Esophagus squamous epithelium (tissue), 5 donors: ENCODE measurements around the gene ZNF117. TPM values are rescaled to one million over a fixed set of nuclear protein-coding genes. Genes with fewer than 3 reads are reported as not detected.
A peak's percentile ranks its signal among the peaks of the same experiment; 100 is the strongest.
"Not testable (repeated sequence)": the region's sequence is repeated elsewhere in the genome, so short reads cannot be mapped to it uniquely, and the experiment has no call there.

Experiments
- DNase-seq: peaks from one replicate; lab custom pipeline; 2025; lab: John Stamatoyannopoulos, UW
- H3K27ac ChIP-seq, 4 donors: fragments of 200-600 bp; sonication (generic); one replicate each; pipeline ENCODE4 v1.5.1; 2016 to 2019; ENCODE audit warnings: mild to moderate bottlenecking in 1 of 4
- H3K27me3 ChIP-seq, 4 donors: fragments of 200-600 bp; sonication (generic); 1 replicate in 3 of 4; 2 replicates in 1 of 4; pipeline versions ENCODE4 v1.5.1 to v1.6.0; 2017 to 2021; ENCODE audit warnings: antibody characterized with exemption in 1 of 4
- H3K36me3 ChIP-seq, 3 donors: fragments of 200-600 bp; sonication (generic); one replicate each; pipeline ENCODE4 v1.5.1; 2016 to 2019
- H3K4me1 ChIP-seq, 3 donors: fragments of 200-600 bp; sonication (generic); one replicate each; pipeline ENCODE4 v1.5.1; 2017 to 2019
- H3K4me3 ChIP-seq, 4 donors: fragments of 200-600 bp; sonication (generic); 1 replicate in 3 of 4; 2 replicates in 1 of 4; pipeline ENCODE4 v1.5.1; 2016 to 2019; ENCODE audit warnings: mild to moderate bottlenecking in 2 of 4, moderate library complexity in 1 of 4
- H3K9me3 ChIP-seq, 3 donors: fragments of 200-600 bp; sonication (generic); one replicate each; pipeline ENCODE4 v1.5.1; 2016 to 2019
- POLR2A ChIP-seq, 4 donors: fragments of 450-650 bp; IDR thresholded peaks; one replicate each; pipeline ENCODE4 v1.6.1; 2017; ENCODE audit warnings: antibody characterized with exemption in 4 of 4, mild to moderate bottlenecking in 4 of 4, moderate library complexity in 3 of 4
- WGBS, 2 donors: methylation state at CpG; one replicate each; pipeline ENCODE4 v1.1.5; 2018; 5-methylcytosine and 5-hydroxymethylcytosine counted together
- intact Hi-C: fragments of 100-400 bp; cut with DNase I; formaldehyde crosslinking; loops from one replicate; pipeline ENCODE4 v1.15.0; 2022
- total RNA-seq, 4 donors: library from RNA; depleted of rRNA; stranded (reverse); fragments of >200 nt; gene quantifications; one replicate each; pipeline ENCODE4 v1.1.0, GENCODE V29; 2016
- TF ChIP-seq, protein P1 (sequence below), 6 experiments: fragments of 450-650 bp in 4 of 6; fragments of 200-600 bp in 2 of 6; sonication (generic) in 2 of 6; IDR thresholded peaks; one replicate each; pipeline ENCODE4 v1.5.1; 2016 to 2019; ENCODE audit warnings: antibody characterized with exemption in 6 of 6, mild to moderate bottlenecking in 4 of 6, moderate library complexity in 4 of 6
- donor health status: DM: yes; HTN: yes; CAD: no.

Gene ZNF117
- 10 to 100 TPM in 2 of 4 donors, 1 to 10 TPM in 2; 3.7 to 17.3 (median 10.9) TPM for total RNA-seq

DNA sequence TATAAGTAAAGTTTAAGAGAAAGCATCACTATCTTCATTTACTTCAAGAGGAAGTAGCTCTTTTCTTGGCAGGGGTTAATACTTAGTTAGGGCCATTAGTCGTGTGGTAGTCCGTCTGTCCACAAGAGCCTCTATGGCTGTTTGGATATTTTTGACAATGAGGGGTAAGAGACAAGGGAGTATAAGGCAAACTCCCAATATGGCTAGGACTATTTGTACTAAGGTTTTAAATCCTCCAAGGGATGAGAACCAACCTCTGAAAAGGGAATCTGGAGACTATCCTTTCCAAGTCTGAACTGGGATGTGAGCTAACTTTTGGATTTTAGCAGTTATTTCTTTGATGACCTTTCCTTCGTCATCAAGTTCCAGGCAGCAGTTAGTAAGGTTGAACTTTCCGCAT, at the start of gene ZNF117:
Gene ZNF117, minus strand, starts transcription at position 101 of the 400 bp plus-strand sequence.
- Histone ChIP-seq H3K27ac (peak within 1 kb of the TSS in 3 of 4 donors; percentile 36 to 71 (median 40)), H3K4me3 (no peak within 1 kb of the TSS), H3K9me3 (peaks cover 0 to 81% (median 54%) of the 10 kb centered on the region in 3 donors), H3K36me3 (peaks cover 0 to 30% (median 0%) of the 10 kb centered on the region in 3 donors), H3K4me1 (peaks cover 0 to 14% (median 0%) of the 10 kb centered on the region in 3 donors), H3K27me3 (no peaks in the 10 kb centered on the region)
- intact Hi-C loops, result no loop called here
- DNase-seq, result no peak
- WGBS, 2 donors, result 71 to 83% methylated on average over 4 of the region's 4 CpGs
- TF ChIP-seq POLR2A (IDR thresholded peaks at IDR 0.05), result no peak
- TF ChIP-seq, protein P1, sequence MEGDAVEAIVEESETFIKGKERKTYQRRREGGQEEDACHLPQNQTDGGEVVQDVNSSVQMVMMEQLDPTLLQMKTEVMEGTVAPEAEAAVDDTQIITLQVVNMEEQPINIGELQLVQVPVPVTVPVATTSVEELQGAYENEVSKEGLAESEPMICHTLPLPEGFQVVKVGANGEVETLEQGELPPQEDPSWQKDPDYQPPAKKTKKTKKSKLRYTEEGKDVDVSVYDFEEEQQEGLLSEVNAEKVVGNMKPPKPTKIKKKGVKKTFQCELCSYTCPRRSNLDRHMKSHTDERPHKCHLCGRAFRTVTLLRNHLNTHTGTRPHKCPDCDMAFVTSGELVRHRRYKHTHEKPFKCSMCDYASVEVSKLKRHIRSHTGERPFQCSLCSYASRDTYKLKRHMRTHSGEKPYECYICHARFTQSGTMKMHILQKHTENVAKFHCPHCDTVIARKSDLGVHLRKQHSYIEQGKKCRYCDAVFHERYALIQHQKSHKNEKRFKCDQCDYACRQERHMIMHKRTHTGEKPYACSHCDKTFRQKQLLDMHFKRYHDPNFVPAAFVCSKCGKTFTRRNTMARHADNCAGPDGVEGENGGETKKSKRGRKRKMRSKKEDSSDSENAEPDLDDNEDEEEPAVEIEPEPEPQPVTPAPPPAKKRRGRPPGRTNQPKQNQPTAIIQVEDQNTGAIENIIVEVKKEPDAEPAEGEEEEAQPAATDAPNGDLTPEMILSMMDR (IDR thresholded peaks at IDR 0.05), result no peak

DNA sequence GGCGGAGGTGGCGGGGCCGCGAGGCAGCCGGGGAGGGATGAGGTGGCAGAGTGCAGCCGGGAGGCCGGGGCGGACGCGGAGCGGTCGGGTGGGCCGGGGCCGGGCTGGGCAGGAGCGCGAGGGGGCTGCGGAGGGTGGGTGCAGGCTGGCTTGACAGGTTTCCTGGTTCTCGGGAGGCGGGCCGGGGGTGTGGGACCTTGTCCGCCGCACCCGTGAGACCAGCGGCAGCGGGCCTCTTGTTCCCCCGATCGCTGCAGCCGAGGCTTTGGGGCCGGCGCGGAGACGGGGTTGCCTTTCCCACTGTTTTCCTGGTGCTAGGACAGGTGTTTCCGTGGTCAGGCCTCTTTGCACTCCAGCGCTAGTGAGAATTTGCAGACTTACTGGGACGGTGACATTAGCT, 47.9 kb upstream of the ZNF117 start:
- intact Hi-C loops, H3K27me3 ChIP-seq, DNase-seq, H3K36me3 ChIP-seq, H3K9me3 ChIP-seq: not testable (repeated sequence)
- H3K4me1 ChIP-seq, result peaks cover 0 to 26% (median 11%) of the 10 kb centered on the region in 3 donors
- H3K4me3 ChIP-seq, result peak overlapping the region; percentile 59 to 85 (median 84)
- H3K27ac ChIP-seq, result peak overlapping the region; percentile 93 to 97 (median 96)
- 0 to 1% methylated on average over 4 to 17 of the region's 35 CpGs for WGBS, 2 donors

DNA sequence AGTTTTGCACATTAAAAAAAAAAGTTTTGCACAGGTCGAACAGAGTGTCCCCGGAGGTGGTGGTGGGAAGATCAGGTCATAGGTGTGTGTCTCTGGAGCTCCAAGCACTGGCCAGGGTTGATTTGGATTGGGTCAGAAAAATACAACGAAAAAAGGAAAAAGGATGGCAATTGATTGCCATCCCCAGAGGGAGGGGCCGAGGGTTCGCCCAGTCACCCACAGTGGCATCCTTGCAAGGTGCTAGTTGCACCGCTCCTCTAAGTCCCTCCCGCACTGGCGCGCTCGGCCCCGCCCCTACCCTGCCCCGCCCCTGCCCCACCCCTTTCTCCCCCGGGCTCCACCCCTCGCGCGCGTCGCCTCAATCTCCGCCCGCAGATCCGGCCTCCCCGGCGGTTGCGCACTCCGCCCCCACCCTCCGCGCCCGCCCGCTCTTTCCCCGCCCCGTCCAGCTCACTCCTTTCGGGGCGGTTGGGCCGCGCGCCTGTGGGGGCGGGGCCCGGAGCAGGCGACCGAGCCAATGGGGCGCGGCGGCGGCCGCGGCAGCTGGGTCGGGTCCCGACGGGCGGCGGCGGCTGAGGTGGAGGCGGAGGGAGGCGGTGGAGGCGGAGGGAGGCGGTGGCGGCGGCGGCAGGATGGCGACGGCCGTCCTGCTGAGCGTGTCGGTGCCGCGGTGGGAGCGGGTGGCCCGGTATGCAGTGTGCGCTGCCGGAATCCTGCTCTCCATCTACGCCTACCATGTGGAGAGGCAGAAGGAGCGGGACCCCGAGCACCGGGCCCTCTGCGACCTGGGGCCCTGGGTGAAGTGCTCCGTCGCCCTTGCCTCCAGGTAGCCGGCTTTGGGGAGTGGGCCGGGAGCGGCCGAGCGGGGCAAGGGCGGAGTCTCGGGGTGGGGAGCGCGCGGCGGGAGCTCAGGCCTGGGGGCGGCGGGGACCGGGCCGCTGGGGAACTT, 47.2 kb upstream of the ZNF117 start:
- peak; percentile 59 for DNase-seq
- Histone ChIP-seq H3K27me3 (no peaks in the 10 kb centered on the region), H3K27ac (peak overlapping the region; percentile 93 to 97 (median 96)), H3K36me3 (no peaks in the 10 kb centered on the region), H3K4me3 (peak overlapping the region; percentile 59 to 85 (median 84)), H3K4me1 (peaks cover 0 to 26% (median 11%) of the 10 kb centered on the region in 3 donors), H3K9me3 (no peaks in the 10 kb centered on the region)
- WGBS, 2 donors, result 8 to 20% methylated on average over 5 to 14 of the region's 92 CpGs
- TF ChIP-seq, protein P1 (IDR thresholded peaks at IDR 0.05), result no peak
- peak in 1 of 4 donors; percentile 51 for TF ChIP-seq POLR2A (IDR thresholded peaks at IDR 0.05)
- intact Hi-C loops, result no loop called here

DNA sequence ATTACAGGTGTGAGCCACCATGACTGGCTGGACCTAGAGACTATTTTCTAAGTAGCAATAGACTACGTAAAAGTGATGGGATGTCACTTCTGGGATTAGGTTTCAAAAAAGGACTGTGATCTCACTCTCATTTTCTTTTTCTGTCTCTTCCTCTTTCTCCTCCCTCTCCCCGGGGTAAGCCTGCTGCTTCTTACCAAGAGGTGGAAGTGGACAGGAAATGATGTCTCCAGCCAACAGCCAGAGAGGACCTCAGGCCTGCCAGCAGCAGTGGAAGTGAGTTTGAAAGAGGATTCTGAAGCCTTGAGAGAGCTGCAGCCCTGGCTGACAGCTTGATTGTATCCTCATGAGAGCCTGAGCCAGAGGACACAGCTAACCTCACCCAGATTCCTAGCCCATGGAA, 45.7 kb upstream of the ZNF117 start:
- H3K9me3 ChIP-seq, H3K4me3 ChIP-seq, intact Hi-C loops, H3K36me3 ChIP-seq, H3K27me3 ChIP-seq, DNase-seq: not testable (repeated sequence)
- Histone ChIP-seq H3K4me1 (peaks cover 0 to 26% (median 11%) of the 10 kb centered on the region in 3 donors), H3K27ac (peak overlapping the region in 3 of 4 donors; percentile 38 to 67 (median 48))
- 6 to 32% methylated on average over 2 of the region's 2 CpGs for whole genome bisulfite sequencing, 2 donors

DNA sequence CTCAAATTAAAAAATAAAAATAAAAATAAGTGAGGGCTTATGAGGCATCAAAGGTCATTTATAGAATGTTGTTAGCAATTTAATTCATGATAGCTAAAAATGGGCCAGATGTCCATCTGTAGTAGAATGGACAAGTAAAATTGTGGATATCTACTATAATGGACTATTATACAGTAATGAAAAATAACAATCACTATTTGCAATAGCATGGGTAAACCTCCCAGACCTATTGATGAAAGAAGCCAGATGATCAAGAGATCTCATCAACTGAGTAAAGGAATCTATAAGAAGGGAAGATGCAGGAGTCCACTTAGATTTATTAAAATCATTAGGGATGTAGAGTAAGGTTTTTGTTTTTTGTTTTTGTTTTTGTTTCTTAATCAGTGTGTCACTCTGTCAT, 44.6 kb upstream of the ZNF117 start:
- DNase-seq, H3K36me3 ChIP-seq, H3K27ac ChIP-seq, H3K27me3 ChIP-seq, H3K4me3 ChIP-seq, H3K9me3 ChIP-seq, intact Hi-C loops: not testable (repeated sequence)
- peaks cover 0 to 21% (median 11%) of the 10 kb centered on the region in 3 donors for H3K4me1 ChIP-seq

DNA sequence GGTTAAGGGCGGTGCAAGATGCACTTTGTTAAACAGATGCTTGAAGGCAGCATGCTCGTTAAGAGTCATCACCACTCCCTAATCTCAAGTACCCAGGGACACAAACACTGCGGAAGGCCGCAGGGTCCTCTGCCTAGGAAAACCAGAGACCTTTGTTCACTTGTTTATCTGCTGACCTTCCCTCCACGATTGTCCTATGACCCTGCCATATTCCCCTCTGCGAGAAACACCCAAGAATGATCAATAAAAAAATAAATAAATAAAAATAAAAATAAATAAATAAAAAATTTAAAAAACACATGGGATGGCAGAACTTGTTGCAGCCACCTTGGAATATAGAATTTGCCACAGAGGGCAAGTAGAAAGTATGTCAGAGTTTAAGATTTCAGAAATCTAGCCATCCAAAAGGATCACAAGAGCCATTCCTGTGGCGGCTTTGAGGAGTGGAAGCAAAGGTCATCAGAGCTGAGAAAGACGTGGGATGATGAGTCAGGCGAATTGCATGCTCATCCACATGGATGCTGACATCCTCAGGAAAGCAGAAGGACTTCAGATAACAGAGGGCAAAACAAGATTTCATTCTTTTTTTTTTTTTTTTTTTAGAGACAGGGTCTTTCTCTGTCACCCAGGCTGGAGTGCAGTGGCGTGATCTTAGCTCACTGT, 43.4 kb upstream of the ZNF117 start:
- H3K27me3 ChIP-seq, H3K4me1 ChIP-seq, DNase-seq, H3K27ac ChIP-seq, H3K9me3 ChIP-seq, intact Hi-C loops, H3K4me3 ChIP-seq, H3K36me3 ChIP-seq: not testable (repeated sequence)
- WGBS, 2 donors, result 72 to 73% methylated on average over 6 to 8 of the region's 10 CpGs

DNA sequence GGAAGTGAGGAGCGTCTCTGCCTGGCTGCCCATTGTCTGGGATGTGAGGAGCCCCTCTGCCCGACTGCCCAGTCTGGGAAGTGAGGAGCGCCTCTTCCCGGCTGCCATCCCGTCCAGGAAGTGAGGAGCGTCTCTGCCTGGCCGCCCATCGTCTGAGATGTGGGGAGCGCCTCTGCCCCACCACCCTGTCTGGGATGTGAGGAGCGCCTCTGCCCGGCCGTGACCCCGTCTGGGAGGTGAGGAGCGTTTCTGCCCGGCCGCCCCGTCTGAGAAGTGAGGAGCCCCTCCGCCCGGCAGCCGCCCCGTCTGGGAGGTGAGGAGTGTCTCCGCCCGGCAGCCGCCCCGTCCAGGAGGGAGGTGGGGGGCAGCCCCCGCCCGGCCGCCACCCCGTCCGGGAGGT, 42.6 kb upstream of the ZNF117 start:
- intact Hi-C loops, H3K9me3 ChIP-seq, H3K36me3 ChIP-seq, DNase-seq, H3K27me3 ChIP-seq, H3K27ac ChIP-seq, H3K4me1 ChIP-seq, H3K4me3 ChIP-seq: not testable (repeated sequence)
- WGBS, 2 donors, result no CpG with 5 or more reads among the region's 30 CpGs

DNA sequence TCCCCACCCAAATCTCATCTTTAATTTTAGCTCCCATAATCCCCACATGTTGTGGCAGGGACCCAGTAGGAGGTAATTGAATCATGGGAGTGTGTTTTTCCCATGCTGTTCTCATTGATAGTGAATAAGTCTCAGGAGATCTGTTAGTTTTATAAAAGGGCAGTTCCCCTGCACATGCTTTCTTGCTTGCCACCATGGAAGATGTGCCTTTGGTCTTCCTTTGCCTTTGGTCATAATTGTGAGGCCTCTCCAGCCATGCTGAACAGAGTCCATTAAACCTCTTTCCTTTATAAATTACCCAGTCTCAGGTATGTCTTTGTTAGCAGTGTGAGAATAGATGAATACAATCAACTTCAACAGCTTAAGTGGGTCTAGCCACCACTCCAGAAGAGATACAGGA, 34.2 kb upstream of the ZNF117 start:
- H3K4me3 ChIP-seq, H3K27ac ChIP-seq, H3K27me3 ChIP-seq, H3K36me3 ChIP-seq, DNase-seq, H3K9me3 ChIP-seq, H3K4me1 ChIP-seq, intact Hi-C loops: not testable (repeated sequence)

DNA sequence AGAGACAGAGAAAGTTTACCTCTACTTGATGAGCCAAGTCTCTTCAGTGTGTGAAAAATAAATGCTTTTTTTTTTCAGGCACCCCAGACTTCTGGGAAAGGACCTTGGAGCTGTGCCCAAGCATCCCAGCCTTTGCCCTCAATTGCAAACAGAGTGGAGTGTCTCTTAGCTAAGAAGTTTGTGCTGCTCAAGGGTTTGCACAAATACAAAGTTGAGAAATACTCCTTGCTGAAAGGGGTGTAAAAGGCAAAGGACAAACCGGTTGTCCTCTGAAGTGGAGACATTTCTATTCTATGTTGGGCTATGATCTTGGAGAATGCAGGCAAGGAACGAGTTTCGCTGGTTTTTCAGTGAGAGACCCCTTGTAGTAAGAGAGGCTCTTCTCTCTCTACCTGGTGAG, 30.1 kb upstream of the ZNF117 start:
- H3K4me3 ChIP-seq, H3K36me3 ChIP-seq, DNase-seq, H3K27ac ChIP-seq, H3K9me3 ChIP-seq, H3K27me3 ChIP-seq, intact Hi-C loops, H3K4me1 ChIP-seq: not testable (repeated sequence)
- 69 to 80% methylated on average over 2 of the region's 3 CpGs for WGBS, 2 donors

DNA sequence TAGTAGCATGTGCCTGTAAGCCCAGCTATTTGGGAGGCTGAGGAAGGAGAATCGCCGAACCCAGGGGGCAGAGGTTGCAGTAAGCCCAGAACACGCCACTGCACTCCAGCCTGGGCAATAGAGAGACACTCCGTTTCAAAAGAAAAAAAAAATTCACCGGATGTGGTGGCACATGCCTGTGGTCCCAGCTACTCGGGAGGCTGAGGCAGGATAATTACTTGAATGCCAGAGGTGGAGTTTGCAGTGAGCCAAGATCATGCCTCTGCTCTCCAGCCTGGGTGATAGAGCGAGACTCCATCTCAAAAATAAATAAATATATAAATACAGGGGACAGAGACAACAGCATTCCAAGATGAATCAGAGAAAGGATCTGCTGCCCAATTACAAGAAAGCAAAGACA, 19.0 kb upstream of the ZNF117 start:
- WGBS, 2 donors, result 90 to 92% methylated on average over 7 of the region's 7 CpGs
- intact Hi-C loops, H3K9me3 ChIP-seq, H3K27me3 ChIP-seq, H3K27ac ChIP-seq, H3K36me3 ChIP-seq, H3K4me3 ChIP-seq, DNase-seq: not testable (repeated sequence)
- peaks cover 0 to 18% (median 8%) of the 10 kb centered on the region in 3 donors for H3K4me1 ChIP-seq
